Measurements from ENCODE around the gene GPR137B. TPM values are rescaled to one million over a fixed set of nuclear protein-coding genes. Genes with fewer than 3 reads are reported as not detected.
"Not testable (repeated sequence)": the region's sequence is repeated elsewhere in the genome, so short reads cannot be mapped to it uniquely, and the experiment has no call there.

The GPR137B gene
- total RNA-seq, 1 experiment from 2014 or later: 7.1 TPM

DNA sequence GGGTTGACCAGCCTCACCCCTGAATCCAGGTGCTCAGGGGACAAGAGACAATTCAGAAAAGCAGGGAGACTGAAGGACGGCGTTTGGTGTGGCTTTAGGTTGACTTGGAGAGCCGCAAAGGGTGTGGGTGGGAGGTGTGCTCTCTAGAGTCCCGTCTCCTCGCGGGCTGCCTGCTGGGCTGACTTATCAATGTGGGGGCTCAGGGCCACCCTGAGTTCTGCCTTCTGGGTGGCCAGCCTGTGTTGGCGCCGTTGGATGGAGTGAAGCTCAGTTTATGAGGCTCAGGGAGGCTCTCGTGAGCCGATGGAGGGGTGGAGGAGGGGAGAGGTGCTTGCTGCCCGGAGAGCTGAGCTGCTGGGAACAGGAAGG lies 13.0 kb downstream of the GPR137B start:
- H3K4me1 ChIP-seq (ENCODE audit: insufficient read depth, low read length, poor library complexity, severe bottlenecking): no peaks in the 10 kb centered on the region
- H3K27ac ChIP-seq (ENCODE audit: low read depth, low read length, poor library complexity, severe bottlenecking): no peak overlapping the region
- H3K4me3 ChIP-seq (ENCODE audit: low read depth, low read length, poor library complexity, severe bottlenecking): no peak overlapping the region
- H3K9me3 ChIP-seq (ENCODE audit: low read depth, low read length, poor library complexity, severe bottlenecking): no peaks in the 10 kb centered on the region
- ChIA-PET POLR2A (ENCODE audit: low non-redundant PET) (no interaction called here), CTCF (no interaction called here)
- no peak for DNase-seq (ENCODE audit: low spot score)
- no peaks in the 10 kb centered on the region for H3K27me3 ChIP-seq (replicated peaks; ENCODE audit: insufficient read depth, low read depth, low read length, poor library complexity)
- intact Hi-C loops (cut with micrococcal nuclease; ENCODE audit: unreplicated experiment): no loop called here
- BruUV-seq (replicated peaks): no TSS peak
- TF ChIP-seq, protein P1, sequence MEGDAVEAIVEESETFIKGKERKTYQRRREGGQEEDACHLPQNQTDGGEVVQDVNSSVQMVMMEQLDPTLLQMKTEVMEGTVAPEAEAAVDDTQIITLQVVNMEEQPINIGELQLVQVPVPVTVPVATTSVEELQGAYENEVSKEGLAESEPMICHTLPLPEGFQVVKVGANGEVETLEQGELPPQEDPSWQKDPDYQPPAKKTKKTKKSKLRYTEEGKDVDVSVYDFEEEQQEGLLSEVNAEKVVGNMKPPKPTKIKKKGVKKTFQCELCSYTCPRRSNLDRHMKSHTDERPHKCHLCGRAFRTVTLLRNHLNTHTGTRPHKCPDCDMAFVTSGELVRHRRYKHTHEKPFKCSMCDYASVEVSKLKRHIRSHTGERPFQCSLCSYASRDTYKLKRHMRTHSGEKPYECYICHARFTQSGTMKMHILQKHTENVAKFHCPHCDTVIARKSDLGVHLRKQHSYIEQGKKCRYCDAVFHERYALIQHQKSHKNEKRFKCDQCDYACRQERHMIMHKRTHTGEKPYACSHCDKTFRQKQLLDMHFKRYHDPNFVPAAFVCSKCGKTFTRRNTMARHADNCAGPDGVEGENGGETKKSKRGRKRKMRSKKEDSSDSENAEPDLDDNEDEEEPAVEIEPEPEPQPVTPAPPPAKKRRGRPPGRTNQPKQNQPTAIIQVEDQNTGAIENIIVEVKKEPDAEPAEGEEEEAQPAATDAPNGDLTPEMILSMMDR (conservative IDR thresholded peaks at IDR 0.05; ENCODE audit: low read depth, low read length): no peak
- TF ChIP-seq EZH2 (IDR thresholded peaks at IDR 0.05; ENCODE audit: borderline replicate concordance, low read depth, low read length, poor library complexity, severe bottlenecking): no peak
- no peaks in the 10 kb centered on the region for H3K36me3 ChIP-seq (ENCODE audit: insufficient read depth, low read length, poor library complexity, severe bottlenecking)

DNA sequence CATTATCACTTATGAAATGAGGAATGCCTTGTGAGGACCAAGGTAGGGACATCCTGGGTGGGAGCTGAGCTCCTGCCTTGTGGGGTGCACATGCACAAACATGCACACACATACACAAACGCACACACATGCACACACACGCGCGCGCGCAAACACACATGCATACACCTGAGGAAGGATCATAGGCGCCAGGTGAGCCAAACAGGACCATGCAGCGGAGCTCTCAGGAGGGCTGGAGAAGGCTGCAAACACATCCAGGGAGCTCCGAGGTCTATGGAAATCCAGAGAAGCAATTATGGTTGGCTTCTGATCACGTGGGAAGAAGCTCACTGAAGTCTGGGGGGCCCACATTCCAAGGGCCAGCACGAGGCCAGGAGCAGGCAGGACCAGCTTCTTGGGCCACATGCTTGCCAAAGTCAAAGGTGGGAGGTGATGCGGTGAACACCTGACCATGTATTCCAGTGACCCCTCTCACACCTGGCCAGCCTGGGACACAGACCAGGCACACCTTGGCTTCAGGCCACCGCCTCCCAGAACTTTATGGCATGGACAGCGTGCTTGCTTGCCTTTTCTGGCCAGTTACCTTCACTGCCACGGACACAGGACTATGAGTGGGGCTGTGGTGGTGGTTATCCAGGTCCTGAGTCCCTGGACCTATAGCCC lies 13.6 kb downstream of the GPR137B start:
- H3K4me1 ChIP-seq (ENCODE audit: insufficient read depth, low read length, poor library complexity, severe bottlenecking): no peaks in the 10 kb centered on the region
- CTCF ChIA-PET: no interaction called here
- POLR2A ChIA-PET (ENCODE audit: low non-redundant PET): no interaction called here
- no peaks in the 10 kb centered on the region for H3K9me3 ChIP-seq (ENCODE audit: low read depth, low read length, poor library complexity, severe bottlenecking)
- no peaks in the 10 kb centered on the region for H3K27me3 ChIP-seq (replicated peaks; ENCODE audit: insufficient read depth, low read depth, low read length, poor library complexity)
- BruUV-seq (replicated peaks): no TSS peak
- no peak overlapping the region for H3K4me3 ChIP-seq (ENCODE audit: low read depth, low read length, poor library complexity, severe bottlenecking)
- no peaks in the 10 kb centered on the region for H3K36me3 ChIP-seq (ENCODE audit: insufficient read depth, low read length, poor library complexity, severe bottlenecking)
- H3K27ac ChIP-seq (ENCODE audit: low read depth, low read length, poor library complexity, severe bottlenecking): no peak overlapping the region
- TF ChIP-seq, protein P1 (conservative IDR thresholded peaks at IDR 0.05; ENCODE audit: low read depth, low read length): no peak
- no peak for TF ChIP-seq EZH2 (IDR thresholded peaks at IDR 0.05; ENCODE audit: borderline replicate concordance, low read depth, low read length, poor library complexity, severe bottlenecking)
- intact Hi-C loops (cut with micrococcal nuclease; ENCODE audit: unreplicated experiment): no loop called here
- DNase-seq (ENCODE audit: low spot score): no peak

DNA sequence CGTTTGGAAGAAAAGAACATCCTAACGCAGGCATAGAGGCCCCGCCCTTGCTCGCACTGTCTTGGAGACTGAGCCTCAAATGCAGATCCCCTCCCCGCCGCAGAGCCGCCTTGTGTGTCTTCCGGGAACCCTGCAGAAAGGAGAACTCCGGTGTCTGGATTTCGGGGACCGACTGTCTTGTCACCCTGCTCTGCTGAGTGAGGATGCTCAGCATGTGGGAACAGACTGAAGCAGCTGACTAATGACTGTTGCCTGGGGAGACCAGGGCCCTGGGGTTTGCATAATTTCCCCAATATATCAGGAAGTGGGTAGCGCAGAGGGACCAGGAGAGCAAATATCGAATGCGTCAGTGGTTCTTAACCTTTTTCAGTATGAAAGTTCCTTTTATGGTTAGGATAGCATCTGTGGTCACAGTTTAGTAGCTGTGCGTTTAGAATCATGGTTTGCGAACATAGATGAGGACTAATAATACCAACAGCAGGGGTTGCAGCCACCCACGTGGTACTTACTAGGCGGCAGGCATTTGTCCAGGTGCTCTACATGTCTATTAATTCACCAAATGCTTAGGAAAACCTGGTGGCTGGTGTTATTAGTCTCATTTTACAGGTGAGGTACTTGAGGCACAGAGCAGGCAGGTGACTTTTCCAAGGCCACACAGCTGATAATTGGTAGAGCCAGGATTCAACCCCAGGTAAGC lies 14.3 kb downstream of the GPR137B start:
- H3K9me3 ChIP-seq (ENCODE audit: low read depth, low read length, poor library complexity, severe bottlenecking): no peaks in the 10 kb centered on the region
- intact Hi-C loops (cut with micrococcal nuclease; ENCODE audit: unreplicated experiment): no loop called here
- BruUV-seq (replicated peaks): no TSS peak
- H3K27ac ChIP-seq (ENCODE audit: low read depth, low read length, poor library complexity, severe bottlenecking): no peak overlapping the region
- no peak overlapping the region for H3K4me3 ChIP-seq (ENCODE audit: low read depth, low read length, poor library complexity, severe bottlenecking)
- TF ChIP-seq EZH2 (IDR thresholded peaks at IDR 0.05; ENCODE audit: borderline replicate concordance, low read depth, low read length, poor library complexity, severe bottlenecking): no peak
- TF ChIP-seq, protein P1 (conservative IDR thresholded peaks at IDR 0.05; ENCODE audit: low read depth, low read length): no peak
- POLR2A ChIA-PET (ENCODE audit: low non-redundant PET): no interaction called here
- H3K27me3 ChIP-seq (replicated peaks; ENCODE audit: insufficient read depth, low read depth, low read length, poor library complexity): no peaks in the 10 kb centered on the region
- no peaks in the 10 kb centered on the region for H3K4me1 ChIP-seq (ENCODE audit: insufficient read depth, low read length, poor library complexity, severe bottlenecking)
- CTCF ChIA-PET: no interaction called here
- no peak for DNase-seq (ENCODE audit: low spot score)
- H3K36me3 ChIP-seq (ENCODE audit: insufficient read depth, low read length, poor library complexity, severe bottlenecking): no peaks in the 10 kb centered on the region

DNA sequence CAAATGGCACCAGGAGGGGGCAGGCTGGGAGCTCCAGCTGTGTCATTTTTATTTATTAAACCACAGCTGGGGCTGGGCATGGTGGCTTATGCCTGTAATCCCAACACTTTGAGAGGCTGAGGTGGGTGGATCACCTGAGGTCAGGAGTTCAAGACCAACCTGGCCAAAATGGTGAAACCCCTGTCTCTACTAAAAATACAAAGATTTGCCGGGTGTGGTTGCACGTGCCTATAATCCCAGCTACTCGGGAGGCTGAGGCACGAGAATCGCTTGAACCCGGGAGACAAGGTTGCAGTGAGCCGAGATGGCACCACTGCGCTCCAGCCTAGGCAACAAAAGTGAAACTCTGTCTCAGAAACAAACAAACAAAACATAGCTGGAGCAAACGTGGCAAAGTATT lies 15.7 kb downstream of the GPR137B start:
- DNase-seq (ENCODE audit: low spot score); H3K27me3 ChIP-seq (replicated peaks; ENCODE audit: insufficient read depth, low read depth, low read length, poor library complexity); H3K4me3 ChIP-seq (ENCODE audit: low read depth, low read length, poor library complexity, severe bottlenecking); BruUV-seq (replicated peaks); CTCF ChIA-PET; H3K36me3 ChIP-seq (ENCODE audit: insufficient read depth, low read length, poor library complexity, severe bottlenecking); POLR2A ChIA-PET (ENCODE audit: low non-redundant PET); H3K4me1 ChIP-seq (ENCODE audit: insufficient read depth, low read length, poor library complexity, severe bottlenecking); H3K9me3 ChIP-seq (ENCODE audit: low read depth, low read length, poor library complexity, severe bottlenecking); H3K27ac ChIP-seq (ENCODE audit: low read depth, low read length, poor library complexity, severe bottlenecking); intact Hi-C loops (cut with micrococcal nuclease; ENCODE audit: unreplicated experiment): not testable (repeated sequence)

Measured in A673 (cell line).